Fibroblast of the aortic adventitia (primary cell): Measurements from ENCODE around the gene GLRX2. TPM values are rescaled to one million over a fixed set of nuclear protein-coding genes. Genes with fewer than 3 reads are reported as not detected.

Experiments used
- DNase-seq: peaks from one replicate; pipeline ENCODE4 v3.0.0-alpha.2; 2010; ENCODE audit warnings: low read depth
- H3K4me3 ChIP-seq: 2 replicates; pipeline ENCODE4 v1.5.1; 2011; ENCODE audit warnings: low read depth, mild to moderate bottlenecking, control low read depth, low read length, moderate library complexity
- total RNA-seq: library from RNA; depleted of rRNA; stranded (reverse); fragments of >200 nt; gene quantifications from 2 replicates; pipeline ENCODE4 v1.2.3, GENCODE V29; 2012; ENCODE audit warnings: low replicate concordance
- TF ChIP-seq, protein P1 (sequence below): IDR thresholded peaks from 2 replicates; pipeline ENCODE4 v1.5.1; 2011; ENCODE audit warnings: mild to moderate bottlenecking, low read length, control low read depth, inconsistent platforms; ENCODE audit not compliant: insufficient read depth

GLRX2 gene
- total RNA-seq, 1 donor = 25.7 TPM

GRCh38 chr1:193068013-193068412, 37.2 kb downstream of the GLRX2 start:
- TF ChIP-seq, protein P1, sequence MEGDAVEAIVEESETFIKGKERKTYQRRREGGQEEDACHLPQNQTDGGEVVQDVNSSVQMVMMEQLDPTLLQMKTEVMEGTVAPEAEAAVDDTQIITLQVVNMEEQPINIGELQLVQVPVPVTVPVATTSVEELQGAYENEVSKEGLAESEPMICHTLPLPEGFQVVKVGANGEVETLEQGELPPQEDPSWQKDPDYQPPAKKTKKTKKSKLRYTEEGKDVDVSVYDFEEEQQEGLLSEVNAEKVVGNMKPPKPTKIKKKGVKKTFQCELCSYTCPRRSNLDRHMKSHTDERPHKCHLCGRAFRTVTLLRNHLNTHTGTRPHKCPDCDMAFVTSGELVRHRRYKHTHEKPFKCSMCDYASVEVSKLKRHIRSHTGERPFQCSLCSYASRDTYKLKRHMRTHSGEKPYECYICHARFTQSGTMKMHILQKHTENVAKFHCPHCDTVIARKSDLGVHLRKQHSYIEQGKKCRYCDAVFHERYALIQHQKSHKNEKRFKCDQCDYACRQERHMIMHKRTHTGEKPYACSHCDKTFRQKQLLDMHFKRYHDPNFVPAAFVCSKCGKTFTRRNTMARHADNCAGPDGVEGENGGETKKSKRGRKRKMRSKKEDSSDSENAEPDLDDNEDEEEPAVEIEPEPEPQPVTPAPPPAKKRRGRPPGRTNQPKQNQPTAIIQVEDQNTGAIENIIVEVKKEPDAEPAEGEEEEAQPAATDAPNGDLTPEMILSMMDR = no peak
- no peak for DNase-seq
- H3K4me3 ChIP-seq = no peak overlapping the region

- TF ChIP-seq, protein P1 = no peak
- DNase-seq = no peak
- no peak overlapping the region for H3K4me3 ChIP-seq
Measured at GRCh38 chr1:193066606-193067005, 38.6 kb downstream of the GLRX2 start.

DNA sequence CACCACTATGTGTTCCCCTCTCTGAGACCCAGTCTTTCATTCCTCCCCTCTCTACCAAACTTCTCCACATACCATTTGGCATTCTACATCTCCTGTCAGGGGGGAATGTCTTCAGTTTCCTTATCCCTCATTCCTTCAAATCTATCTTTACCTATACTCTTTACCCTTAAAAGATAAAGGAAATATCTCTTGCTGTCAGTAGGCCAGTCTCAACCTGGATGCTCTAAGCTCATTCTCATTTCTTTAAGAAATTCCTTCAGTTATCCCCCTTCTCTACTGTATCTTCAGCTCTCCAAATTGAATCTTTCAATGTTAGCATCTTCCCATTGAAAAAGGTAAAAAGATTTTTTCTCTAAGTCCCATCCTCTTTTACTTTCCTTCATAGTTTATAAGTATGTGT, 39.3 kb downstream of the GLRX2 start:
- no peak overlapping the region for H3K4me3 ChIP-seq
- DNase-seq = no peak
- TF ChIP-seq, protein P1 = no peak

- no peak overlapping the region for H3K4me3 ChIP-seq
- no peak for DNase-seq
- TF ChIP-seq, protein P1 = no peak
Measured at GRCh38 chr1:193062698-193063463, 42.3 kb downstream of the GLRX2 start.

GRCh38 chr1:193060938-193061337, 44.3 kb downstream of the GLRX2 start:
- peak; percentile 26 for DNase-seq
- peak overlapping the region; percentile 97 for H3K4me3 ChIP-seq
- TF ChIP-seq, protein P1 = no peak

DNA sequence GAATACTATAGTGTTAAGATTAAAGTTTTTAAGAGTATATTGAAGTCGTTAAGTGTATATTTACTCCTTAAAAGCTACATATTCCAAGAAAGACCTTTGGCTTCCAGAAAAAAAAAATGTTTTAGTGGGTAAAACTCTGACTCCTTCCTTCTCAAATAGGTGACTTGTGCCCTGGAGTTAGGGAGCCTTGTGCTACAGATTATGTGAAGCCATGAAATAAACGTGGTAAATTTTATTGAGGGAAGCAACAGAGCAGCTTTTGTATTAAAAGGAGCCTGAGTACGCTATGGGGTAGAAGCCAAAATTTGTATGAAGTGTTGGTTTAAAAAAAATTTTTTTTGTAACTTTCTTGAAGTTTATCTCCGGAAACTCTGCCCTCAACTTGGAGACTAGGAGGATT, 44.8 kb downstream of the GLRX2 start:
- peak overlapping the region; percentile 97 for H3K4me3 ChIP-seq
- no peak for DNase-seq
- TF ChIP-seq, protein P1 = no peak

DNA sequence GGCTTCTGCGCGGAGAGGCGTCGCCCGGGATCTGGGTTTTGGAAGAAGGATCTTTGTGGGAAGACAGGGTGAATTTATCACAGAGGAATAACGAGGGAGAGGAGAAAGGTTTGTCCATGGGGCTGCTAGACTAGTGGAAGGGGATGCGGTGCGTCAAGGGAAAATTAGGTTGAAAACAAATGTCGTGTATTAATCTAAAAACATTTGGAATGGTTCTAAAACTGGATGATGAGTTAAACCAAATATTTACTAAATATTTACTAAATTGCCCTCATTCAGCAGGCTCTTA, 45.2 kb downstream of the GLRX2 start:
- TF ChIP-seq, protein P1 = no peak
- H3K4me3 ChIP-seq = peak overlapping the region; percentile 97
- no peak for DNase-seq
